H1 (cell line): ENCODE data around the gene MRGPRX1. TPM values are rescaled to one million over a fixed set of nuclear protein-coding genes. Genes with fewer than 3 reads are reported as not detected.
A peak's percentile ranks its signal among the peaks of the same experiment; 100 is the strongest.

Experiments used
- CTCF ChIA-PET: fragments of 300-600 bp; sonication (Branson Sonifier 250); formaldehyde crosslinking; loops from one replicate; lab custom pipeline; 2021; ENCODE audit not compliant: partially characterized antibody; lab: Charles Lee
- POLR2A ChIA-PET: fragments of 300-600 bp; sonication (Branson Sonifier 250); formaldehyde crosslinking; loops from one replicate; lab custom pipeline; 2021; ENCODE audit warnings: inconsistent platforms; ENCODE audit not compliant: partially characterized antibody; lab: Charles Lee
- DNase-seq, 2 experiments: peaks; one replicate each; pipeline versions ENCODE4 v3.0.0 to v3.0.0-alpha.2; 2010 to 2022; ENCODE audit warnings: low spot score in 2 of 2, low read depth in 1 of 2, mixed read lengths in 1 of 2
- FAIRE-seq: peaks from 2 replicates; lab custom pipeline; 2011; peaks lifted over from hg19 to GRCh38; lab: Jason Lieb, UNC
- H2AFZ ChIP-seq: 2 replicates; pipeline ENCODE4 v1.8.1; 2012; ENCODE audit warnings: low read length, inconsistent platforms
- H2AK5ac ChIP-seq: 2 replicates; pipeline ENCODE4 v1.6.1; 2013; ENCODE audit warnings: low read depth, low read length
- H2BK120ac ChIP-seq: replicated peaks from 2 replicates; pipeline ENCODE3; 2013; ENCODE audit warnings: low read depth, low read length, inconsistent platforms
- H2BK12ac ChIP-seq: 2 replicates; pipeline ENCODE4 v1.6.1; 2013; ENCODE audit warnings: low read depth, low read length
- H2BK15ac ChIP-seq: 2 replicates; pipeline ENCODE4 v1.6.1; 2013; ENCODE audit warnings: low read length
- H2BK20ac ChIP-seq: 2 replicates; pipeline ENCODE4 v1.6.1; 2013; ENCODE audit warnings: low read length
- H2BK5ac ChIP-seq: 2 replicates; pipeline ENCODE4 v1.6.1; 2013; ENCODE audit warnings: low read depth, low read length
- H3K14ac ChIP-seq: 2 replicates; pipeline ENCODE4 v1.6.1; 2013; ENCODE audit warnings: inconsistent platforms; ENCODE audit not compliant: insufficient read length
- H3K18ac ChIP-seq: 2 replicates; pipeline ENCODE4 v1.6.1; 2013; ENCODE audit warnings: low read length; ENCODE audit errors: extremely low read depth
- H3K23ac ChIP-seq: 2 replicates; pipeline ENCODE4 v1.6.1; 2013; ENCODE audit warnings: inconsistent platforms; ENCODE audit not compliant: insufficient read length
- H3K23me2 ChIP-seq: 2 replicates; pipeline ENCODE4 v1.6.1; 2013; ENCODE audit warnings: low read depth, low read length
- H3K27ac ChIP-seq: 2 replicates; pipeline ENCODE4 v1.6.1; 2011; ENCODE audit warnings: low read depth, low read length, inconsistent platforms
- H3K27me3 ChIP-seq, 4 experiments: replicated peaks in 1 of 4; 1 replicate in 1 of 4; 2 replicates in 3 of 4; pipeline versions ENCODE4 v1.6.1 to v1.8.1; 2011 to 2013; ENCODE audit warnings: low read length in 3 of 4, mild to moderate bottlenecking in 3 of 4, inconsistent platforms in 2 of 4, mixed read lengths in 2 of 4, moderate library complexity in 1 of 4; ENCODE audit not compliant: control insufficient read depth in 3 of 4, insufficient read depth in 3 of 4; ENCODE audit errors: extremely low read depth in 1 of 4
- H3K36me3 ChIP-seq, 4 experiments: 2 replicates each; pipeline versions ENCODE4 v1.6.1 to v1.8.1; 2011 to 2013; ENCODE audit warnings: mild to moderate bottlenecking in 4 of 4, low read length in 3 of 4, moderate library complexity in 2 of 4, control low read depth in 1 of 4, inconsistent platforms in 1 of 4; ENCODE audit not compliant: insufficient read depth in 4 of 4, control insufficient read depth in 2 of 4
- H3K4ac ChIP-seq: replicated peaks from 2 replicates; pipeline ENCODE3; 2013; ENCODE audit warnings: low read length, low read depth, mixed read lengths, inconsistent platforms; ENCODE audit not compliant: insufficient read length
- H3K4me1 ChIP-seq, 4 experiments: replicated peaks in 1 of 4; 1 replicate in 1 of 4; 2 replicates in 3 of 4; pipeline versions ENCODE4 v1.6.1 to v1.8.1; 2011 to 2013; ENCODE audit warnings: low read length in 3 of 4, inconsistent platforms in 2 of 4, mixed read lengths in 1 of 4; ENCODE audit not compliant: insufficient read depth in 4 of 4, control insufficient read depth in 3 of 4
- H3K4me2 ChIP-seq, 2 experiments: 2 replicates each; pipeline versions ENCODE4 v1.6.1 to v1.8.1; 2011 to 2013; ENCODE audit warnings: low read depth in 2 of 2, low read length in 2 of 2, control low read depth in 1 of 2, inconsistent platforms in 1 of 2, mild to moderate bottlenecking in 1 of 2; ENCODE audit not compliant: insufficient read depth in 1 of 2
- H3K4me3 ChIP-seq, 4 experiments: fragments of 200-600, 300-600 bp in 1 of 4; sonication (generic), shearing (Covaris generic), sonication (Bioruptor Twin) in 1 of 4; 2 replicates each; pipeline versions ENCODE4 v1.5.1 to v1.8.1; 2011 to 2016; ENCODE audit warnings: low read length in 4 of 4, low read depth in 3 of 4, control low read depth in 2 of 4, inconsistent platforms in 2 of 4, mild to moderate bottlenecking in 2 of 4, mixed read lengths in 1 of 4, moderate library complexity in 1 of 4; ENCODE audit not compliant: insufficient read depth in 2 of 4; ENCODE audit errors: extremely low read depth in 1 of 4
- H3K56ac ChIP-seq: replicated peaks from 2 replicates; pipeline ENCODE3; 2013; ENCODE audit warnings: low read depth, mild to moderate bottlenecking, mixed read lengths, low read length, inconsistent platforms; ENCODE audit not compliant: insufficient read length
- H3K79me1 ChIP-seq: 2 replicates; pipeline ENCODE4 v1.6.1; 2013; ENCODE audit warnings: low read depth, low read length, control low read depth
- H3K79me2 ChIP-seq, 2 experiments: 2 replicates each; pipeline versions ENCODE4 v1.6.1 to v1.8.1; 2012 to 2013; ENCODE audit warnings: low read length in 2 of 2, mild to moderate bottlenecking in 2 of 2, inconsistent platforms in 1 of 2; ENCODE audit not compliant: insufficient read depth in 2 of 2, control insufficient read depth in 1 of 2
- H3K9ac ChIP-seq, 4 experiments: replicated peaks in 1 of 4; 1 replicate in 1 of 4; 2 replicates in 3 of 4; pipeline versions ENCODE4 v1.6.1 to v1.8.1; 2011 to 2013; ENCODE audit warnings: low read depth in 3 of 4, low read length in 3 of 4, control low read depth in 2 of 4, mild to moderate bottlenecking in 2 of 4, moderate library complexity in 2 of 4, inconsistent platforms in 1 of 4; ENCODE audit errors: extremely low read depth in 1 of 4
- H3K9me3 ChIP-seq, 2 experiments: 2 replicates each; pipeline versions ENCODE4 v1.6.1 to v1.8.1; 2012 to 2013; ENCODE audit warnings: mild to moderate bottlenecking in 2 of 2, moderate library complexity in 2 of 2, control low read depth in 1 of 2, inconsistent platforms in 1 of 2, low read depth in 1 of 2, low read length in 1 of 2, mixed read lengths in 1 of 2; ENCODE audit not compliant: insufficient read depth in 2 of 2
- H4K20me1 ChIP-seq, 2 experiments: replicated peaks in 1 of 2; 2 replicates each; pipeline versions ENCODE3 to v1.8.1; 2011 to 2013; ENCODE audit warnings: inconsistent platforms in 2 of 2, low read length in 2 of 2, mild to moderate bottlenecking in 1 of 2; ENCODE audit not compliant: insufficient read depth in 2 of 2, control insufficient read depth in 1 of 2
- H4K5ac ChIP-seq: 2 replicates; pipeline ENCODE4 v1.6.1; 2013; ENCODE audit warnings: low read length, low read depth, mixed read lengths, inconsistent platforms; ENCODE audit not compliant: insufficient read length
- H4K8ac ChIP-seq: 2 replicates; pipeline ENCODE4 v1.8.0; 2013; ENCODE audit warnings: mild to moderate bottlenecking, moderate library complexity, low read length, inconsistent platforms; ENCODE audit not compliant: insufficient read depth; ENCODE audit errors: extremely low read depth
- H4K91ac ChIP-seq: replicated peaks from 2 replicates; pipeline ENCODE3; 2013; ENCODE audit warnings: low read length, mixed read lengths, inconsistent platforms; ENCODE audit not compliant: insufficient read length
- CBX5 ChIP-seq: fragments of 300-800, 300-1000 bp; sonication (generic); IDR thresholded peaks from 2 replicates; pipeline ENCODE4 v1.7.1; 2016; ENCODE audit warnings: antibody characterized with exemption, low read length, low read depth
- CREB1 ChIP-seq: IDR thresholded peaks from 2 replicates; pipeline ENCODE4 v1.6.1; 2012; ENCODE audit warnings: inconsistent platforms
- GABPA ChIP-seq: IDR thresholded peaks from 2 replicates; pipeline ENCODE4 v1.6.1; 2011; ENCODE audit warnings: mild to moderate bottlenecking, low read length, moderate library complexity, borderline replicate concordance; ENCODE audit not compliant: insufficient read depth
- JUND ChIP-seq: IDR thresholded peaks from 2 replicates; pipeline ENCODE4 v1.6.1; 2011; ENCODE audit warnings: mild to moderate bottlenecking, improper control_type of control experiment, low read length
- POLR2A ChIP-seq, 2 experiments: IDR thresholded peaks; 1 replicate in 1 of 2; 2 replicates in 1 of 2; pipeline ENCODE4 v1.6.1; 2011; ENCODE audit warnings: low read depth in 2 of 2, low read length in 2 of 2, mild to moderate bottlenecking in 2 of 2; ENCODE audit errors: control extremely low read depth in 1 of 2
- SP2 ChIP-seq: IDR thresholded peaks from 2 replicates; pipeline ENCODE4 v1.6.1; 2012; ENCODE audit warnings: mild to moderate bottlenecking, low read length, inconsistent platforms
- SP4 ChIP-seq: IDR thresholded peaks from 2 replicates; pipeline ENCODE4 v1.6.1; 2012; ENCODE audit warnings: low read length, inconsistent platforms
- SRF ChIP-seq: IDR thresholded peaks from 2 replicates; pipeline ENCODE4 v1.6.1; 2011; ENCODE audit warnings: mild to moderate bottlenecking, low read depth, low read length, moderate library complexity
- TEAD4 ChIP-seq: IDR thresholded peaks from 2 replicates; pipeline ENCODE4 v1.6.1; 2012; ENCODE audit warnings: low read depth, low read length, inconsistent platforms, mixed read lengths
- WGBS, 2 experiments: shearing (Covaris generic) in 1 of 2; methylation state at CpG; one replicate each; pipeline versions ENCODE4 v1.1.6 to v1.1.7; 2013 to 2015; ENCODE audit warnings: low lambda C conversion rate in 2 of 2, mixed read lengths in 2 of 2, inconsistent platforms in 1 of 2, low coverage in 1 of 2, missing lambda C conversion rate in 1 of 2; ENCODE audit not compliant: insufficient replicate concordance in 2 of 2, insufficient coverage in 1 of 2, insufficient read length in 1 of 2; ENCODE audit errors: extremely low coverage in 1 of 2, missing lambda C conversion rate in 1 of 2; 5-methylcytosine and 5-hydroxymethylcytosine counted together
- polyA plus RNA-seq, 7 experiments: library from polyadenylated mRNA; depleted of rRNA in 3 of 7; stranded (reverse) in 5 of 7; unstranded in 2 of 7; fragments of >200 nt in 5 of 7; fragments of 200-250 nt in 2 of 7; gene quantifications; 1 replicate in 5 of 7; 2 replicates in 1 of 7; 4 replicates in 1 of 7; pipeline versions ENCODE4 v1.2.1 to v1.2.3, GENCODE V29; 2011 to 2013; ENCODE audit warnings: missing spikeins in 2 of 7, mixed read lengths in 2 of 7
- total RNA-seq: library from RNA; stranded (reverse); fragmentation: NEBNext Ultra II Directional; extraction: Animal tissue kit (Norgen Biotek cat#: 25700); gene quantifications from 2 replicates; pipeline ENCODE4 v1.2.1, GENCODE V29; 2021

Gene MRGPRX1
- total and polyA plus RNA-seq, 2 of the 8 experiments (the other 6 are each of a cell fraction or from before 2014, with no cell fraction given), result not detected

DNA sequence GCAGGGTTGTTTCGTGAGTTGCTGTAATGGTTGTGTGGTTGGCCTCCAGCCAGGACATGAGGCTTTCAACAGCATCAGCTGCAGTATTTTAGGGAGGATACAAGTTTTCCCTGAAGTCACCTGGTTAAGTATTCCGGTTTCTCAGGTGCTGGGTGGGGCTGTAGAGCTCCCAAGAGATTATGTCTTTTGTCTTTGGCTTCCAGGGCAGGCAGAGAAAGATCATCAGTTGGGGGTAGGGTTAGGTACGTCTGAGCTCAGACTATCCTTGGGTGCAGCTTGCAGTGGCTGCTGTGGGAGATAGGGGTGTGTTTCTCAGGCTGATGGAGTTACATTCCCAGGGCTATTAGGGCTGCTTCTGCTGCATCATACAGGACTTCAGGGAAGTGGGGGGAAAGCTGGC lies 47.5 kb upstream of the MRGPRX1 start:
- Histone ChIP-seq H3K4me3 (no peak overlapping the region), H3K23ac (no peak overlapping the region), H3K4me1 (peaks cover 0 to 4% (median 2%) of the 10 kb centered on the region in 4 experiments; a peak in 1 of 7 replicates), H3K27me3 (peaks cover 0 to 1% (median 0%) of the 10 kb centered on the region in 4 experiments; a peak in 1 of 7 replicates), H3K4ac (no peak overlapping the region), H3K27ac (no peak overlapping the region), H2AFZ (peak overlapping the region; percentile 65; the same call in 1 of the 2 replicates), H4K8ac (no peak overlapping the region), H3K36me3 (no peaks in the 10 kb centered on the region), H3K4me2 (no peak overlapping the region), H3K56ac (no peak overlapping the region), H3K9ac (no peak overlapping the region), H3K79me2 (no peaks in the 10 kb centered on the region), H4K20me1 (no peaks in the 10 kb centered on the region), H2BK15ac (no peak overlapping the region), H3K18ac (no peak overlapping the region), H2BK12ac (no peak overlapping the region), H2AK5ac (no peak overlapping the region), H3K9me3 (no peaks in the 10 kb centered on the region), H3K23me2 (no peaks in the 10 kb centered on the region), H2BK5ac (no peak overlapping the region), H4K91ac (no peak overlapping the region), H4K5ac (no peak overlapping the region), H3K14ac (no peak overlapping the region), H2BK120ac (no peak overlapping the region), H2BK20ac (no peak overlapping the region), H3K79me1 (no peaks in the 10 kb centered on the region)
- no peak for FAIRE-seq
- 78% methylated on average over 3 of the region's 3 CpGs; no CpG with 5 or more reads in 1 of the 2 experiments for WGBS, 2 experiments
- CTCF ChIA-PET, result interaction anchor here (0.6 to 1.2 kb wide), 2 partner anchors 27 to 1133 kb away, joined by 3 to 6 read pairs; no protein-coding TSS in a partner anchor
- TF ChIP-seq SP4, result no peak
- TF ChIP-seq SP2, result no peak
- no peak for TF ChIP-seq SRF
- TF ChIP-seq TEAD4, result no peak
- TF ChIP-seq GABPA, result no peak
- TF ChIP-seq CBX5, result no peak
- TF ChIP-seq POLR2A (IDR thresholded peaks at IDR 0.05; ENCODE audit: control extremely low read depth in 1 of 2, low read depth in 2 of 2, low read length in 2 of 2), result no peak
- no peak for TF ChIP-seq CREB1
- no peak for TF ChIP-seq JUND
- POLR2A ChIA-PET, result no interaction called here
- no peak for DNase-seq
